BE2C (cell line): ENCODE data around the gene CFAP298.
"Not testable (repeated sequence)": the region's sequence is repeated elsewhere in the genome, so short reads cannot be mapped to it uniquely, and the experiment has no call there.

Source experiments
- DNase-seq: peaks from one replicate; pipeline ENCODE4 v3.0.0-alpha.2; 2020
- H3K27me3 ChIP-seq: fragments of 250-450 bp; sonication (Bioruptor Pico); 2 replicates; pipeline ENCODE4 v1.5.1; 2020; ENCODE audit warnings: mild to moderate bottlenecking
- H3K36me3 ChIP-seq: fragments of 250-450 bp; sonication (Bioruptor Pico); 2 replicates; pipeline ENCODE4 v1.5.1; 2020; ENCODE audit warnings: mild to moderate bottlenecking
- H3K4me1 ChIP-seq: fragments of 250-450 bp; sonication (Bioruptor Pico); 2 replicates; pipeline ENCODE4 v1.5.1; 2020
- H3K4me3 ChIP-seq: 2 replicates; pipeline ENCODE4 v1.5.1; 2011; ENCODE audit warnings: low read depth, low read length
- H3K9me3 ChIP-seq: fragments of 250-450 bp; sonication (Bioruptor Pico); 2 replicates; pipeline ENCODE4 v1.5.1; 2020
- CTCF ChIP-seq: IDR thresholded peaks from 2 replicates; pipeline ENCODE4 v1.5.1; 2012; ENCODE audit warnings: mild to moderate bottlenecking, low read depth, low read length

The CFAP298 gene

GRCh38 chr21:32645261-32646182 is 33.3 kb upstream of the CFAP298 start:
- TF ChIP-seq CTCF: no peak
- Histone ChIP-seq H3K36me3 (peaks cover 10% of the 10 kb centered on the region), H3K4me3 (no peak overlapping the region), H3K9me3 (no peaks in the 10 kb centered on the region), H3K27me3 (no peaks in the 10 kb centered on the region), H3K4me1 (no peaks in the 10 kb centered on the region)
- no peak for DNase-seq

- H3K36me3 ChIP-seq: peaks cover 26% of the 10 kb centered on the region
- no peak overlapping the region for H3K4me3 ChIP-seq
- H3K27me3 ChIP-seq: no peaks in the 10 kb centered on the region
- no peaks in the 10 kb centered on the region for H3K4me1 ChIP-seq
- H3K9me3 ChIP-seq: no peaks in the 10 kb centered on the region
- TF ChIP-seq CTCF: 0 out of 2 replicates have a peak, but pooled peaks have one; percentile 3
- DNase-seq: no peak
Measured at GRCh38 chr21:32641710-32642698, 29.8 kb upstream of the CFAP298 start.

DNA sequence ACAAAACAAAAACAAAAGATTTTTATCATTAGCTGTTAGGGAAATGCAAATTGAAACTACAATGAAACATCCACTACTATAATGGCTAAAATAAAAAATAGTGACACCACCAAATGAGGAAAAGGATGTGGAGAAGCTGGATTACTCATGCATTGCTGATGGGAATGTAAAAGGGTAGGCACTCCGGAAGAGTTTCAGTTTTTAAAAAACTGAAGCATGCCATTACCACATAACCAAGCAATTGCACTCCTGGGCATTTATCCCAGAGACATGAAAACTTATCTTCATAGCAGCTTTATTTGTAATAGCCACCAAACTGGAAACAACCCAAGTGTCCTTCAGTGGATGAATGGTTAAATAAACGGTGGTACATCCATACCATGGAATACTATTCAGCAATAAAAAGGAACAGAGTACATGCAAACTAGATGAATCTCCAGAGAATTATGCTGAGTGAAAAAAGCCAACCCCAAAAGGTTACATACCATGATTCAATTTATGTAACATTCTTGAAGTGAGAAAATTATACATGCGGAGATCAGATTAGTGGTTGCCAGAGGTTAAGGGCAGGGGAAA is 14.5 kb upstream of the CFAP298 start:
- Histone ChIP-seq H3K36me3 (peaks cover 7% of the 10 kb centered on the region), H3K9me3 (no peaks in the 10 kb centered on the region), H3K4me3 (no peak overlapping the region), H3K4me1 (peaks cover 3% of the 10 kb centered on the region; the same call in 1 of the 2 replicates), H3K27me3 (peaks cover 5% of the 10 kb centered on the region)
- DNase-seq: no peak
- no peak for TF ChIP-seq CTCF

DNA sequence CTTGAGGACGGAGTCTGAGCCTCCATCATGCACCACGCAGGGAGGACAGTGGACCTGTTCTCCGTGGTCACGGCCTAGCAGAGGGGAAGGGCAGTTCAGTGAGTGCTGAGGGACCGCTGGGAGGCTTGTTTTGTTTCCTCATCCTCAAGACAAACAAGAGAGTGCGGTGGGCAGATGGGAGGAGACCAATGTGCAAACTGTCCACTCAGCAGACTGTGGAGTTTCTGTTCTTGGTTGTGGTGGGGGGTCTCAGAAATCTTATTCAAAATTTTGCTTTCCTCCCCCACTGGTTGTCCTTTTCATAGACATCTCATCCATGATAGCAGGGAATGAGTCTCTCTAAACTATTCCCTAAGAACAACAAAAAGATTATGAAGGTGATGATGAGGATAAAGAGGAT is 6.0 kb upstream of the CFAP298 start:
- not testable (repeated sequence) for H3K4me3 ChIP-seq, H3K4me1 ChIP-seq

GRCh38 chr21:32613436-32614043 is 1.4 kb upstream of the CFAP298 start:
- no peak for DNase-seq
- no peaks in the 10 kb centered on the region for H3K4me1 ChIP-seq
- H3K27me3 ChIP-seq: peaks cover 10% of the 10 kb centered on the region
- H3K9me3 ChIP-seq: no peaks in the 10 kb centered on the region
- no peak for TF ChIP-seq CTCF
- peak overlapping the region; percentile 97 for H3K4me3 ChIP-seq
- H3K36me3 ChIP-seq: peaks cover 3% of the 10 kb centered on the region; the same call in 1 of the 2 replicates

More for the DNA sequence above, 6.0 kb upstream of the CFAP298 start:
- H3K9me3 ChIP-seq, DNase-seq, H3K36me3 ChIP-seq: not testable (repeated sequence)
- H3K27me3 ChIP-seq: peaks cover 37% of the 10 kb centered on the region

DNA sequence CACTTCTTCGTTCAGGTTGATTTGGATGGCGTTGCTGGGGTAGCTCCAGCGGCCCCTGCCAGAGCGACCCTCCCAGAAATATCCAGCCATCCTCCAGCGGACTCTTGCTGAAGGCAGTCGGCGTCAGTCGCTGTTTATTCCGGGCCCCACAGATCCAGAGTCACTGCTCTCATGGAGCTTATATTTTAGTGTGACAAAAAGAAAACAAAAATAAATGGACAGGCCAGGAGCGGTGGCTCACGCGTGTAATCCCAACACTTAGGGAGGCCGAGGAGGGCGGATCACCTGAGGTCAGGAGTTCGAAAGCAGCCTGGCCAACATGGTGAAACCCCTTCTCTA is 791 bp upstream of the CFAP298 start:
- no peaks in the 10 kb centered on the region for H3K9me3 ChIP-seq
- peak overlapping the region; percentile 97 for H3K4me3 ChIP-seq
- no peak for TF ChIP-seq CTCF
- DNase-seq: no peak
- H3K36me3 ChIP-seq: peaks cover 3% of the 10 kb centered on the region; the same call in 1 of the 2 replicates
- H3K27me3 ChIP-seq: peaks cover 4% of the 10 kb centered on the region
- H3K4me1 ChIP-seq: no peaks in the 10 kb centered on the region
